WTC11 (cell line): ENCODE measurements around the gene LRRFIP1. TPM values are rescaled to one million over a fixed set of nuclear protein-coding genes. Genes with fewer than 3 reads are reported as not detected.
A peak's percentile ranks its signal among the peaks of the same experiment; 100 is the strongest.

Experiments
- ATAC-seq: fragments of 200-7000 bp; cut with Tn5 transposase; 2 replicates; pipeline ENCODE4 v1.10.0; 2021; ENCODE audit warnings: mild to moderate bottlenecking, moderate library complexity
- CTCF ChIA-PET: fragments of 300-600 bp; sonication (Branson Sonifier 250); formaldehyde crosslinking; loops from one replicate; lab custom pipeline; 2021; ENCODE audit warnings: antibody characterized with exemption; lab: Charles Lee
- POLR2A ChIA-PET: fragments of 350-600 bp; sonication (Branson Sonifier 250); formaldehyde crosslinking; loops from one replicate; lab custom pipeline; 2021; ENCODE audit warnings: antibody characterized with exemption; lab: Charles Lee
- DNase-seq: peaks from one replicate; pipeline ENCODE4 v3.0.0; 2021; ENCODE audit warnings: low spot score
- H3K27ac Mint-ChIP-seq: 2 replicates; pipeline ENCODE4 v1.8.0; 2021; ENCODE audit warnings: mixed read lengths
- H3K27me3 Mint-ChIP-seq: 2 replicates; pipeline ENCODE4 v1.8.0; 2021; ENCODE audit warnings: low read depth, mild to moderate bottlenecking, moderate library complexity, mixed read lengths
- H3K36me3 Mint-ChIP-seq: 2 replicates; pipeline ENCODE4 v1.8.0; 2021; ENCODE audit warnings: mixed read lengths
- H3K4me1 Mint-ChIP-seq: 2 replicates; pipeline ENCODE4 v1.8.0; 2022; ENCODE audit warnings: mixed read lengths
- H3K4me3 Mint-ChIP-seq: 2 replicates; pipeline ENCODE4 v1.8.0; 2021; ENCODE audit warnings: mild to moderate bottlenecking, moderate library complexity, mixed read lengths
- H3K9me3 Mint-ChIP-seq: 2 replicates; pipeline ENCODE4 v1.8.0; 2021; ENCODE audit warnings: mixed read lengths
- ATF1 ChIP-seq: sonication (generic); formaldehyde crosslinking; IDR thresholded peaks from 2 replicates; pipeline ENCODE4 v1.8.1; 2023; ENCODE audit warnings: mild to moderate bottlenecking, moderate library complexity, missing genetic modification reagents
- ELF4 ChIP-seq: sonication (generic); formaldehyde crosslinking; IDR thresholded peaks from 2 replicates; pipeline ENCODE4 v1.8.1; 2022; ENCODE audit warnings: low read depth, mild to moderate bottlenecking, moderate library complexity, missing genetic modification reagents
- GABPB1 ChIP-seq: sonication (generic); formaldehyde crosslinking; IDR thresholded peaks from 2 replicates; pipeline ENCODE4 v1.8.1; 2023; ENCODE audit warnings: mild to moderate bottlenecking, missing genetic modification reagents
- HMGA2 ChIP-seq: fragments of 250-450 bp; sonication (Bioruptor Pico); IDR thresholded peaks from 2 replicates; pipeline ENCODE4 v1.4.0; 2021; ENCODE audit warnings: mild to moderate bottlenecking, moderate library complexity
- IRF2 ChIP-seq: sonication (generic); formaldehyde crosslinking; IDR thresholded peaks from 2 replicates; pipeline ENCODE4 v1.8.0; 2022; ENCODE audit warnings: low read depth, missing genetic modification reagents, borderline replicate concordance
- JAZF1 ChIP-seq: fragments of 250-450 bp; sonication (Bioruptor Pico); IDR thresholded peaks from 2 replicates; pipeline ENCODE4 v1.9.0; 2021; ENCODE audit warnings: moderate library complexity, mild to moderate bottlenecking, inconsistent platforms
- MYBL2 ChIP-seq: sonication (generic); formaldehyde crosslinking; IDR thresholded peaks from 2 replicates; pipeline ENCODE4 v1.8.1; 2023; ENCODE audit warnings: mild to moderate bottlenecking, moderate library complexity, missing genetic modification reagents
- TCF7 ChIP-seq: sonication (generic); formaldehyde crosslinking; IDR thresholded peaks from 2 replicates; pipeline ENCODE4 v1.8.0; 2022; ENCODE audit warnings: mild to moderate bottlenecking, low read depth, missing genetic modification reagents, moderate library complexity
- TP53 ChIP-seq: sonication (generic); formaldehyde crosslinking; IDR thresholded peaks from 2 replicates; pipeline ENCODE4 v1.8.1; 2023; ENCODE audit warnings: mild to moderate bottlenecking, missing genetic modification reagents
- ZNF396 ChIP-seq: fragments of 250-450 bp; sonication (Bioruptor Pico); IDR thresholded peaks from 2 replicates; pipeline ENCODE4 v1.8.0; 2021; ENCODE audit warnings: mild to moderate bottlenecking, moderate library complexity, borderline replicate concordance
- ZNF671 ChIP-seq: fragments of 250-450 bp; sonication (Bioruptor Pico); IDR thresholded peaks from 2 replicates; pipeline ENCODE4 v1.8.0; 2021; ENCODE audit warnings: mild to moderate bottlenecking
- total RNA-seq: library from RNA; stranded (reverse); gene quantifications from 3 replicates; pipeline ENCODE4 v1.2.3, GENCODE V29; 2021
- TF ChIP-seq, protein P1 (sequence below): sonication (generic); formaldehyde crosslinking; IDR thresholded peaks from 2 replicates; pipeline ENCODE4 v1.8.1; 2022; ENCODE audit warnings: missing genetic modification reagents, borderline replicate concordance
- TF ChIP-seq, protein P2 (sequence below): sonication (generic); formaldehyde crosslinking; conservative IDR thresholded peaks from 2 replicates; pipeline ENCODE4 v1.8.1; 2022; ENCODE audit warnings: mild to moderate bottlenecking, missing genetic modification reagents
- TF ChIP-seq, protein P3 (sequence below): sonication (generic); formaldehyde crosslinking; conservative IDR thresholded peaks from 2 replicates; pipeline ENCODE4 v1.8.1; 2023; ENCODE audit warnings: mild to moderate bottlenecking, low read depth, missing genetic modification reagents, moderate library complexity
- TF ChIP-seq, protein P4 (sequence below): sonication (generic); formaldehyde crosslinking; IDR thresholded peaks from 2 replicates; pipeline ENCODE4 v1.8.0; 2023; ENCODE audit warnings: mild to moderate bottlenecking, missing genetic modification reagents
- TF ChIP-seq, protein P5 (sequence below): sonication (generic); formaldehyde crosslinking; IDR thresholded peaks from 2 replicates; pipeline ENCODE4 v1.8.1; 2022; ENCODE audit warnings: mild to moderate bottlenecking, moderate library complexity, missing genetic modification reagents
- TF ChIP-seq, protein P6 (sequence below): sonication (generic); formaldehyde crosslinking; IDR thresholded peaks from 2 replicates; pipeline ENCODE4 v1.8.1; 2022; ENCODE audit warnings: low read depth, mild to moderate bottlenecking, moderate library complexity, missing genetic modification reagents, borderline replicate concordance
- TF ChIP-seq, protein P7 (sequence below): sonication (generic); formaldehyde crosslinking; IDR thresholded peaks from 2 replicates; pipeline ENCODE4 v1.8.1; 2023; ENCODE audit warnings: mild to moderate bottlenecking, missing genetic modification reagents, moderate library complexity

LRRFIP1 gene
- total RNA-seq, 1 experiment from 2014 or later = 88.4 TPM

DNA sequence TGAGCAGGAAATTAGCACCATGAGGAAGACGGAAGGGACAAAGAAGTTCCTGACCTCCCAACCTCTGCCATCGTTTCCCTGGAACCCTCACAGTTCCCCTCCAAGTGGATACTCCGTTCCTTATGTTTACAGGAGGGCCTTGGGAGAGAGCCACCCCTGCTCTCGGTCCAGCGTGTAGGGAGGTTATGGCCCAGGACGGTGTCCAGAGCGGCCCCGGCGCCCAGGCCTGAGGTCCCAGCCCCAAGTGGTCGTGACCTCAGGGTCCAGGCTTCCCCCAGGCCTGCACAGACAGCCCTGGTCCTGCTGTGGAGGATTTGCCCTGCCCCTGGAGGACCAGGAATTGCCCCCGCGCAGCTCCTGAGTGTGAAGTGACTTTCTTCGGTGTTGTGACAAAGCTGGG lies 109.4 kb downstream of the LRRFIP1 start:
- TF ChIP-seq ELF4 (CRISPR knock-in tag) (no peak), HMGA2 (CRISPR knock-in tag) (no peak), ZNF671 (CRISPR knock-in tag) (no peak), MYBL2 (CRISPR knock-in tag) (no peak), TCF7 (no peak), ZNF396 (CRISPR knock-in tag) (no peak)
- TF ChIP-seq, protein P1, sequence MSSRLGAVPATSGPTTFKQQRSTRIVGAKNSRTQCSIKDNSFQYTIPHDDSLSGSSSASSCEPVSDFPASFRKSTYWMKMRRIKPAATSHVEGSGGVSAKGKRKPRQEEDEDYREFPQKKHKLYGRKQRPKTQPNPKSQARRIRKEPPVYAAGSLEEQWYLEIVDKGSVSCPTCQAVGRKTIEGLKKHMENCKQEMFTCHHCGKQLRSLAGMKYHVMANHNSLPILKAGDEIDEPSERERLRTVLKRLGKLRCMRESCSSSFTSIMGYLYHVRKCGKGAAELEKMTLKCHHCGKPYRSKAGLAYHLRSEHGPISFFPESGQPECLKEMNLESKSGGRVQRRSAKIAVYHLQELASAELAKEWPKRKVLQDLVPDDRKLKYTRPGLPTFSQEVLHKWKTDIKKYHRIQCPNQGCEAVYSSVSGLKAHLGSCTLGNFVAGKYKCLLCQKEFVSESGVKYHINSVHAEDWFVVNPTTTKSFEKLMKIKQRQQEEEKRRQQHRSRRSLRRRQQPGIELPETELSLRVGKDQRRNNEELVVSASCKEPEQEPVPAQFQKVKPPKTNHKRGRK = no peak
- TF ChIP-seq, protein P2, sequence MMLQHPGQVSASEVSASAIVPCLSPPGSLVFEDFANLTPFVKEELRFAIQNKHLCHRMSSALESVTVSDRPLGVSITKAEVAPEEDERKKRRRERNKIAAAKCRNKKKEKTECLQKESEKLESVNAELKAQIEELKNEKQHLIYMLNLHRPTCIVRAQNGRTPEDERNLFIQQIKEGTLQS (CRISPR knock-in tag) = no peak
- TF ChIP-seq, all 79 proteins: peak for 0
- POLR2A ChIA-PET = no interaction called here
- no peaks in the 10 kb centered on the region for H3K27me3 Mint-ChIP-seq
- no peak for ATAC-seq
- no peaks in the 10 kb centered on the region for H3K9me3 Mint-ChIP-seq
- peaks cover 15% of the 10 kb centered on the region for H3K36me3 Mint-ChIP-seq
- CTCF ChIA-PET = interaction anchor here (1.2 to 1.3 kb wide), 2 partner anchors 8 to 13 kb away, joined by 3 read pairs; no protein-coding TSS in a partner anchor
- DNase-seq = no peak
- H3K27ac Mint-ChIP-seq = peak overlapping the region; percentile 73; the same call in 1 of the 2 replicates
- no peak overlapping the region for H3K4me3 Mint-ChIP-seq
- H3K4me1 Mint-ChIP-seq = peaks cover 69% of the 10 kb centered on the region

DNA sequence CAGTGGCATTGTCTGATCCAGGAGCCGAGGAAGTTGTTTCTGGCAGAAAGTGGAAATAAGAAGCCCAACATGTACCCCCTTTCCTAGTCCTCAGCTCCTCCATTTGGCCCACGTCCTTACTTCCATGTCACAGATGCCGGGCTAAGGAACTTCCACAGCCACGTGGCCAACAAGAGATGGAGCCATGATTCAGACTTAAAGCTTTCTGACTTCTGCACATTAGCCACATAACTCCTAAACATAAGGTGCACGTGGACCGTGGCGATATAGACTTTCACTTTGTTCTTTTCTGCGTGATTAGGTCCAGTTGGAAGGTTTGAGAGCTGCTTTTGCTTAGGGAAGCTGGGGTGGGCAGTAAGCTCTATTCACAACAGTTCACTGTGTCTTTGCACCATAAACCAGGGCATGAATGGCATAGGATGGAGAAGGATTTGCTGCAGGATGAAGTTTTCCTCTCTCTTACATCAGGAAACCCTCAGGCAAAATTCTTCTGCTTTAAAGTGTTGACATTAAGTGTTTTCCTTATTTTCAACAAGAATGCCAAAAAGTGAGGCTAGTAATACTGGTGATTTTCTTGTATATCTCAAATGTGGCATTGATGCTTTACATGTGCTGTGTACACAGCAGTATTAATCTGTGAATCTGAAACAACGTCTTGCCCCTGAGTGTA lies 109.9 kb downstream of the LRRFIP1 start:
- Mint-ChIP-seq H3K27ac (peak overlapping the region; percentile 61), H3K9me3 (no peaks in the 10 kb centered on the region), H3K27me3 (no peaks in the 10 kb centered on the region), H3K36me3 (peaks cover 15% of the 10 kb centered on the region), H3K4me3 (no peak overlapping the region), H3K4me1 (peaks cover 67% of the 10 kb centered on the region)
- POLR2A ChIA-PET = no interaction called here
- ATAC-seq (no peak), DNase-seq (no peak)
- CTCF ChIA-PET = interaction anchor here (1.2 to 1.3 kb wide), 2 partner anchors 8 to 14 kb away, joined by 3 read pairs; no protein-coding TSS in a partner anchor
- TF ChIP-seq, protein P3, sequence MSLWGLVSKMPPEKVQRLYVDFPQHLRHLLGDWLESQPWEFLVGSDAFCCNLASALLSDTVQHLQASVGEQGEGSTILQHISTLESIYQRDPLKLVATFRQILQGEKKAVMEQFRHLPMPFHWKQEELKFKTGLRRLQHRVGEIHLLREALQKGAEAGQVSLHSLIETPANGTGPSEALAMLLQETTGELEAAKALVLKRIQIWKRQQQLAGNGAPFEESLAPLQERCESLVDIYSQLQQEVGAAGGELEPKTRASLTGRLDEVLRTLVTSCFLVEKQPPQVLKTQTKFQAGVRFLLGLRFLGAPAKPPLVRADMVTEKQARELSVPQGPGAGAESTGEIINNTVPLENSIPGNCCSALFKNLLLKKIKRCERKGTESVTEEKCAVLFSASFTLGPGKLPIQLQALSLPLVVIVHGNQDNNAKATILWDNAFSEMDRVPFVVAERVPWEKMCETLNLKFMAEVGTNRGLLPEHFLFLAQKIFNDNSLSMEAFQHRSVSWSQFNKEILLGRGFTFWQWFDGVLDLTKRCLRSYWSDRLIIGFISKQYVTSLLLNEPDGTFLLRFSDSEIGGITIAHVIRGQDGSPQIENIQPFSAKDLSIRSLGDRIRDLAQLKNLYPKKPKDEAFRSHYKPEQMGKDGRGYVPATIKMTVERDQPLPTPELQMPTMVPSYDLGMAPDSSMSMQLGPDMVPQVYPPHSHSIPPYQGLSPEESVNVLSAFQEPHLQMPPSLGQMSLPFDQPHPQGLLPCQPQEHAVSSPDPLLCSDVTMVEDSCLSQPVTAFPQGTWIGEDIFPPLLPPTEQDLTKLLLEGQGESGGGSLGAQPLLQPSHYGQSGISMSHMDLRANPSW (CRISPR knock-in tag) = no peak
- TF ChIP-seq, protein P4, sequence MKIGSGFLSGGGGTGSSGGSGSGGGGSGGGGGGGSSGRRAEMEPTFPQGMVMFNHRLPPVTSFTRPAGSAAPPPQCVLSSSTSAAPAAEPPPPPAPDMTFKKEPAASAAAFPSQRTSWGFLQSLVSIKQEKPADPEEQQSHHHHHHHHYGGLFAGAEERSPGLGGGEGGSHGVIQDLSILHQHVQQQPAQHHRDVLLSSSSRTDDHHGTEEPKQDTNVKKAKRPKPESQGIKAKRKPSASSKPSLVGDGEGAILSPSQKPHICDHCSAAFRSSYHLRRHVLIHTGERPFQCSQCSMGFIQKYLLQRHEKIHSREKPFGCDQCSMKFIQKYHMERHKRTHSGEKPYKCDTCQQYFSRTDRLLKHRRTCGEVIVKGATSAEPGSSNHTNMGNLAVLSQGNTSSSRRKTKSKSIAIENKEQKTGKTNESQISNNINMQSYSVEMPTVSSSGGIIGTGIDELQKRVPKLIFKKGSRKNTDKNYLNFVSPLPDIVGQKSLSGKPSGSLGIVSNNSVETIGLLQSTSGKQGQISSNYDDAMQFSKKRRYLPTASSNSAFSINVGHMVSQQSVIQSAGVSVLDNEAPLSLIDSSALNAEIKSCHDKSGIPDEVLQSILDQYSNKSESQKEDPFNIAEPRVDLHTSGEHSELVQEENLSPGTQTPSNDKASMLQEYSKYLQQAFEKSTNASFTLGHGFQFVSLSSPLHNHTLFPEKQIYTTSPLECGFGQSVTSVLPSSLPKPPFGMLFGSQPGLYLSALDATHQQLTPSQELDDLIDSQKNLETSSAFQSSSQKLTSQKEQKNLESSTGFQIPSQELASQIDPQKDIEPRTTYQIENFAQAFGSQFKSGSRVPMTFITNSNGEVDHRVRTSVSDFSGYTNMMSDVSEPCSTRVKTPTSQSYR (CRISPR knock-in tag) = no peak
- TF ChIP-seq, protein P5, sequence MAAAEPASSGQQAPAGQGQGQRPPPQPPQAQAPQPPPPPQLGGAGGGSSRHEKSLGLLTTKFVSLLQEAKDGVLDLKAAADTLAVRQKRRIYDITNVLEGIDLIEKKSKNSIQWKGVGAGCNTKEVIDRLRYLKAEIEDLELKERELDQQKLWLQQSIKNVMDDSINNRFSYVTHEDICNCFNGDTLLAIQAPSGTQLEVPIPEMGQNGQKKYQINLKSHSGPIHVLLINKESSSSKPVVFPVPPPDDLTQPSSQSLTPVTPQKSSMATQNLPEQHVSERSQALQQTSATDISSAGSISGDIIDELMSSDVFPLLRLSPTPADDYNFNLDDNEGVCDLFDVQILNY (CRISPR knock-in tag) = no peak

DNA sequence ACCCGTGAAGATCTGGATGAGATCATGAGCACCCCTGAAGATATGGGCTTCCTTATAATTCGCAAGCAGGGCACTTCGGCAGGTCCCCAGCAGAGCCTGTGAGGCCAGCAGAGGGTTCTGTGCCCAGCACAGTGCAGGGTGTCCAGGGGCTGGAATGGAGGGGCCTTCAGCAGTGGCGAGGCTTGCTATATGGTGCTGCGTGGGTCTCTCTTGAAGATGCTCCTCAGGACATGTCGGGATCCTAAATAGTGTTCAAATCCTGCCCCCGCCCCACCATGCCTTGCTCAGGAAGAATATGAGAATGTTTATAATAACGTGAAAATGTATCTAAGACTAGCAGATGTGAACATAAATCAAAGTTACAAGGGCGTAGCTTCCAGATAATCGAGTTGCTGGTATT lies 110.9 kb downstream of the LRRFIP1 start:
- ATAC-seq (no peak), DNase-seq (no peak)
- peak overlapping the region; percentile 61; the same call in 1 of the 2 replicates for H3K27ac Mint-ChIP-seq
- peaks cover 15% of the 10 kb centered on the region for H3K36me3 Mint-ChIP-seq
- no peaks in the 10 kb centered on the region for H3K9me3 Mint-ChIP-seq
- H3K4me3 Mint-ChIP-seq = no peak overlapping the region
- POLR2A ChIA-PET = no interaction called here
- H3K27me3 Mint-ChIP-seq = no peaks in the 10 kb centered on the region
- H3K4me1 Mint-ChIP-seq = peaks cover 66% of the 10 kb centered on the region
- CTCF ChIA-PET = interaction anchor here (1.4 kb wide), 1 partner anchor 63 kb away, joined by 3 read pairs; no protein-coding TSS in a partner anchor
- TF ChIP-seq, protein P6, sequence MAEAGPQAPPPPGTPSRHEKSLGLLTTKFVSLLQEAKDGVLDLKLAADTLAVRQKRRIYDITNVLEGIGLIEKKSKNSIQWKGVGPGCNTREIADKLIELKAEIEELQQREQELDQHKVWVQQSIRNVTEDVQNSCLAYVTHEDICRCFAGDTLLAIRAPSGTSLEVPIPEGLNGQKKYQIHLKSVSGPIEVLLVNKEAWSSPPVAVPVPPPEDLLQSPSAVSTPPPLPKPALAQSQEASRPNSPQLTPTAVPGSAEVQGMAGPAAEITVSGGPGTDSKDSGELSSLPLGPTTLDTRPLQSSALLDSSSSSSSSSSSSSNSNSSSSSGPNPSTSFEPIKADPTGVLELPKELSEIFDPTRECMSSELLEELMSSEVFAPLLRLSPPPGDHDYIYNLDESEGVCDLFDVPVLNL = no peak
- TF ChIP-seq, protein P7, sequence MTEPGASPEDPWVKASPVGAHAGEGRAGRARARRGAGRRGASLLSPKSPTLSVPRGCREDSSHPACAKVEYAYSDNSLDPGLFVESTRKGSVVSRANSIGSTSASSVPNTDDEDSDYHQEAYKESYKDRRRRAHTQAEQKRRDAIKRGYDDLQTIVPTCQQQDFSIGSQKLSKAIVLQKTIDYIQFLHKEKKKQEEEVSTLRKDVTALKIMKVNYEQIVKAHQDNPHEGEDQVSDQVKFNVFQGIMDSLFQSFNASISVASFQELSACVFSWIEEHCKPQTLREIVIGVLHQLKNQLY (CRISPR knock-in tag) = no peak
- TF ChIP-seq JAZF1 (CRISPR knock-in tag) (no peak), TP53 (CRISPR knock-in tag) (no peak), IRF2 (no peak), GABPB1 (CRISPR knock-in tag) (no peak), ATF1 (CRISPR knock-in tag) (no peak)
